ENCODE data around the gene PDIA5. TPM values are rescaled to one million over a fixed set of nuclear protein-coding genes. Genes with fewer than 3 reads are reported as not detected.

PDIA5 gene
- 10 to 100 TPM; 21.5 to 49.1 (median 22.0) TPM for total RNA-seq
- long read RNA-seq, donor 1, transcript PDIA5-201 (17 exons, 1,799 nt), result major isoform, 15 of 25 reads
- long read RNA-seq, donor 1, partial matches to known transcripts, result 2 of 25 reads
- long read RNA-seq, donor 1, other reads (novel, unspliced or antisense), result 8 of 25 reads
- long read RNA-seq, donor 2, transcript PDIA5-201 (17 exons, 1,799 nt), result major isoform, 28 of 35 reads
- long read RNA-seq, donor 2, partial matches to known transcripts, result 5 of 35 reads
- long read RNA-seq, donor 2, other reads (novel, unspliced or antisense), result 2 of 35 reads

DNA sequence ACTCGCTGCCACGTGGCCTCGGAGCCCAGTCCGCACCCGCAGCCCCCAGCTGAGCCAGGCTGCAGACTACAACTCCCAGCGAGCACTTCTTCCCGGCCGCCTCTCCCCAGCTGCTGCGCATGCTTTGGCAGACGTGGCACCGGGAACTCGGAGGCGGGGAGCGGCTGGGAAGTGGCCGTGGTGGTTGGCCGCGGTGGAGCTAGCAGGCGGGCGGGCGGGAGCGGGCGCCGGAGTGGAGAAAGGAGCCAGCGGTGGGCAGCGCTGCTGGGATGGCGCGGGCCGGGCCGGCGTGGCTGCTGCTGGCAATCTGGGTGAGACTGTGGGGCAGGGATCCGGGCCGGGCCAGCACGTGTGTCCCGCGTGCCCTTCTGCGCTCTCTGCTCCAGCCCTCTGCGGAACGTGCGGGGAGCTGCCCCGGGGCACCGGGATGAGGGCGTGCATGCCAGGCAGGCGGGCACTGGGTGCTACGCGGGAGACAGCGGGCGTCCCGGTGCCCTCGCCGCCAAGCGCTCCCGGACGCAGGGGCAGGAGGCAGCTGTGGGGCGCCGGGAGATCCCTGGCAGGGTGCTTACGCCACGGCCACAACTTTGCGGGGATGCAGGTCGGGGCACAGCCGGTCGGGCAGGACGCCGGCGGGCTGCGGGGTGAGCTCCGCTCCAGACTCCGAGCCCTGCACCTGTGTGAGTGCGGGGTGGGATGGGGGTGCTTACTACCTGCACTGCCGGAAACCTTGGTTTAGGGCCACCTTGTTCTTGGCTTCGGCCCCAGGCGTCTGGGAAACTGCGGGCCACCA, at the start of gene PDIA5:
Gene PDIA5 (plus strand): TSS at position 130 of the 793 bp plus-strand sequence. CDS start 140 bp downstream, at position 270.
- peaks cover 15% of the 10 kb centered on the region for H3K4me1 ChIP-seq (ENCODE audit: low read depth)
- H3K9me3 ChIP-seq, result no peaks in the 10 kb centered on the region
- intact Hi-C loops (cut with DNase I, micrococcal nuclease), result no loop called here

DNA sequence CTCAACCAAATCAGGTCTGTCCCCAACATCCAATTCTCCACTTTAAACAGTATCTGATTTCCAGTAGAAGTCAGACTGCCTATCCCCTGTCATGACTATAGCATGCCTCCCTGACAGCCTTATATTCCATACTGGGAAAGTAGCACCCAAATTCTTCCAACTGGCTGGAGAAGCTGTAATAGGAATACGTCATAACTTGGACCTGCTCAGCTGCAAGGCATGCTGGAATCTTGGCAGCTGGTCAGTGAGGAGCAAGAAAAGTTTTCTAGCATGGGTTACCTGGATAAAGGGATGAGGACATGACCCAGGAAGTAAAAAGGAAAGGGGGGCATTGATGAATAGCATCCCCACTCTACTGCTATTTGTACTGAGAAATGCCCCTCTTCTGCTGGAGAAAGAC, 48.1 kb upstream of the PDIA5 start:
- ATAC-seq, result no peak
- H3K36me3 ChIP-seq (ENCODE audit: low read depth), result no peaks in the 10 kb centered on the region
- no peak overlapping the region for H3K4me3 ChIP-seq
- intact Hi-C loops (cut with DNase I, micrococcal nuclease), result no loop called here
- TF ChIP-seq, protein P1, sequence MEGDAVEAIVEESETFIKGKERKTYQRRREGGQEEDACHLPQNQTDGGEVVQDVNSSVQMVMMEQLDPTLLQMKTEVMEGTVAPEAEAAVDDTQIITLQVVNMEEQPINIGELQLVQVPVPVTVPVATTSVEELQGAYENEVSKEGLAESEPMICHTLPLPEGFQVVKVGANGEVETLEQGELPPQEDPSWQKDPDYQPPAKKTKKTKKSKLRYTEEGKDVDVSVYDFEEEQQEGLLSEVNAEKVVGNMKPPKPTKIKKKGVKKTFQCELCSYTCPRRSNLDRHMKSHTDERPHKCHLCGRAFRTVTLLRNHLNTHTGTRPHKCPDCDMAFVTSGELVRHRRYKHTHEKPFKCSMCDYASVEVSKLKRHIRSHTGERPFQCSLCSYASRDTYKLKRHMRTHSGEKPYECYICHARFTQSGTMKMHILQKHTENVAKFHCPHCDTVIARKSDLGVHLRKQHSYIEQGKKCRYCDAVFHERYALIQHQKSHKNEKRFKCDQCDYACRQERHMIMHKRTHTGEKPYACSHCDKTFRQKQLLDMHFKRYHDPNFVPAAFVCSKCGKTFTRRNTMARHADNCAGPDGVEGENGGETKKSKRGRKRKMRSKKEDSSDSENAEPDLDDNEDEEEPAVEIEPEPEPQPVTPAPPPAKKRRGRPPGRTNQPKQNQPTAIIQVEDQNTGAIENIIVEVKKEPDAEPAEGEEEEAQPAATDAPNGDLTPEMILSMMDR (IDR thresholded peaks at IDR 0.05), result no peak
- no peaks in the 10 kb centered on the region for H3K4me1 ChIP-seq (ENCODE audit: low read depth)
- no peaks in the 10 kb centered on the region for H3K9me3 ChIP-seq
- no peak for DNase-seq

More for the DNA sequence above, at the start of gene PDIA5:
- DNase-seq (peak; percentile 91 to 93 (median 92)), ATAC-seq (peak; percentile 91)
- Histone ChIP-seq H3K36me3 (ENCODE audit: low read depth) (no peaks in the 10 kb centered on the region), H3K4me3 (peak within 1 kb of the TSS; percentile 70)
- TF ChIP-seq, protein P1 (IDR thresholded peaks at IDR 0.05), result no peak

DNA sequence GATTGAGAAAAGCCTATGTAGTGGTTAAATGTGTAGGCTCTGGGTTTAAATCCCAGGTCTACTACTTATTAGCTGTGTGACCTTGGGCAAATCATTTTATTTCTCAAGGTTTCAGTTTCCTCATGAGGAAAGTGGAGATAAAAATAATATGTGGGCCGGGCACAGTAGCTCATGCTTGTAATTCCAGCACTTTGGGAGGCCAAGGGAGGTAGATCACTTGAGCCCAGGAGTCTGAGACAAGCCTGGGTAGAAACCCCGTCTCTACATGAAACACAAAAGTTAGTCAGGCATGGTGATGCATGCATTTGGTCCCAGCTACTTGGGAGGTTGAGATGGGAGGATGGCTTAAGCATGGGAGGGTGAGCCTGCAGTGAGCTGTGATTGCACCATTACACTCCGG, 47.7 kb upstream of the PDIA5 start:
- ATAC-seq, result no peak

DNA sequence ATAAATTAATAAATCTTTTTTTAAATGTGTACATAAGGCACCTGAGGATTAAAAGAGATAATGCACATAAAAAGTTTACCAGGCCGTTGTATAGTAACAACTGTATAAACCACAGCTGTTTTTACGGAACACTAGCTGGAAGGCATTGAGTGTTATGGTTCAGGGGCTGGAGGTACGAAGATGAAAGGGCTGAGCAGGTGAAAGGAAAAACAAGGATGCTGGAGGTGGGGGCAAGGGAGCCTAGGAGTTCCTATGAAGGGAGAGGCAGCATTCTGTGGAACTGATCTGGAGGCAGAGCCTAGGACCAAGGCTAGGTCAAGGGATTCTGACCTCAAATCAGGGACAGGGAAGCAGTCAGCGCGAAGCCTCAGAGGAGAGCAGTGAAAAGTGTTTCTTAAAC, 47.2 kb upstream of the PDIA5 start:
- ATAC-seq, result no peak
- TF ChIP-seq, protein P1 (IDR thresholded peaks at IDR 0.05), result no peak

More for the DNA sequence above, 47.7 kb upstream of the PDIA5 start:
- DNase-seq, result no peak
- TF ChIP-seq, protein P1 (IDR thresholded peaks at IDR 0.05), result no peak
- H3K9me3 ChIP-seq, result no peaks in the 10 kb centered on the region
- H3K36me3 ChIP-seq (ENCODE audit: low read depth), result no peaks in the 10 kb centered on the region
- intact Hi-C loops (cut with DNase I, micrococcal nuclease), result no loop called here
- no peak overlapping the region for H3K4me3 ChIP-seq
- H3K4me1 ChIP-seq (ENCODE audit: low read depth), result no peaks in the 10 kb centered on the region

DNA sequence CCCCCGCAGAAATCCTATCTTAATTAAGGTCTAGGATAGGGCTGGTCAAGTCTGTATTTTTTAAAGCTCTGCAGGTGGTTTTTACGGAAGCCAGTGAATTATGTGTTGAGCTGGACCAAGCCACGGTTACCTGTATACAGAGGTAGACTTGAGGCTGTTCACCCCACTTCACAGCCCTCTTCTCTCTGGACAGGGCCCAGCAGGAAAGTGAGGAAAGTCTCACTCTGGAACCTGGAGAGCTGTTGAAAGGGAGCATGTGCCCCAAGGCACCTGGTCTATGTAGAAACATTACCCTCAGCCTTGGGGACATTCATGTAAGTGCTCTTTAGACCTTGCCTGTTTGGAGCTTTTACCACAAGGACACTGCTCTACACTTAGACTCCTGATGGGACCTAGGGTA, 46.1 kb upstream of the PDIA5 start:
- H3K4me1 ChIP-seq (ENCODE audit: low read depth), result no peaks in the 10 kb centered on the region
- no peak for ATAC-seq
- no peaks in the 10 kb centered on the region for H3K9me3 ChIP-seq
- intact Hi-C loops (cut with DNase I, micrococcal nuclease), result no loop called here
- DNase-seq, result no peak
- TF ChIP-seq, protein P1 (IDR thresholded peaks at IDR 0.05), result no peak
- H3K36me3 ChIP-seq (ENCODE audit: low read depth), result no peaks in the 10 kb centered on the region
- no peak overlapping the region for H3K4me3 ChIP-seq

More for the DNA sequence above, 47.2 kb upstream of the PDIA5 start:
- no peaks in the 10 kb centered on the region for H3K36me3 ChIP-seq (ENCODE audit: low read depth)
- no peak for DNase-seq
- H3K4me3 ChIP-seq, result no peak overlapping the region
- no peaks in the 10 kb centered on the region for H3K9me3 ChIP-seq
- H3K4me1 ChIP-seq (ENCODE audit: low read depth), result no peaks in the 10 kb centered on the region
- intact Hi-C loops (cut with DNase I, micrococcal nuclease), result no loop called here

Data from mucosa of descending colon (tissue), 3 donors.